Fibroblast of villous mesenchyme (primary cell): ENCODE measurements around the gene TAF11L14. TPM values are rescaled to one million over a fixed set of nuclear protein-coding genes. Genes with fewer than 3 reads are reported as not detected.

Experiments used
- DNase-seq: peaks from one replicate; pipeline ENCODE4 v3.0.0-alpha.2; 2010; ENCODE audit warnings: low read depth
- H3K4me3 ChIP-seq: 2 replicates; pipeline ENCODE4 v1.5.1; 2011; ENCODE audit warnings: low read depth, mild to moderate bottlenecking, low read length
- CTCF ChIP-seq: IDR thresholded peaks from 2 replicates; pipeline ENCODE4 v1.5.1; 2012; ENCODE audit warnings: low read depth, mild to moderate bottlenecking, low read length; ENCODE audit not compliant: insufficient read depth
- small RNA-seq: library from RNA; depleted of rRNA; stranded (forward); fragments of <200 nt; gene quantifications from one replicate; pipeline ENCODE3, GENCODE V24; 2012
- total RNA-seq: library from RNA; depleted of rRNA; stranded (reverse); fragments of >200 nt; gene quantifications from 2 replicates; pipeline ENCODE4 v1.2.3, GENCODE V29; 2012

The TAF11L14 gene
- total RNA-seq, 1 donor = not detected

DNA sequence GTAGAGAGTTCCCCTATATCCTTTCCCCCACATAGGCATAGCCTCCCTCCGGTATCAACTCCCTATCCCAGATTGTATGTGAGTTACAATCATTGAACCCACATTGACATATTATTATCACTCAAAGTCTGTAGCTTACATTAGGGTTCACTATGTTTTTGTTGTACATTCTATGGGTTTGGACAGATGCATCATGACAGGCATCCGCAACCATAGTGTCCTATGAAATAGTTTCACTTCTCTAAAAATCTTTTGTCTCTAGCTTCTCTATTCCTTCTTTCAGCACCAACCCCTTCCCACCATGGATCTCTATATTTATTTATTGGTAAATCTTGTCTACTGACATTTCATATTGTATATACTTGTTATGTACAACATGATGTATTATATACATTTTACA, 31.6 kb downstream of the TAF11L14 start:
- no peak for DNase-seq
- no peak for TF ChIP-seq CTCF
- H3K4me3 ChIP-seq = no peak overlapping the region

DNA sequence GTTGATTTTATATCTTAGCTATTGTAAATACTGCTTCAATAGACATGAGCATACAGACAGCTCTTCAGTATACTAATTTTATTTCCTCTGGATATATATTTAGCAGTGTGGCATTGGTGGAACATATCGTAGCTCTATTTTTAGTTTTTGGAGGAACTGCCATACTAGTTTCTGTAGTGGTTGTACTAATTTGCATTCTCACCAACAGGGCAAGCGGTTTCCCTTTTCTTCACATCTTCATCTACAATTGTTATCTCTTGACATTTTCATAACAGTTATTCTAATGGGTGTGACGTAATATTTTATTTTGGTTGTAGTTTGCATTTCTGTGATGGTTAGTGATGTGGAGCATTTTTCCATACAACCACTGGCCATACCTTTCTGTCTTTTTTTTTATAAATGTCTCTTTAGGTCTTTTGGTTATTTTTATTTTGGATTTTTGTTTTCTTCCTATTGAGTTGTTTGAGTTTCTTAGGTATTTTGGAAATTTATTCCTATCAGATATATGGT, 32.5 kb downstream of the TAF11L14 start:
- TF ChIP-seq CTCF = no peak
- no peak overlapping the region for H3K4me3 ChIP-seq
- no peak for DNase-seq

GRCh38 chr5:17670353-17670752, 36.1 kb downstream of the TAF11L14 start:
- H3K4me3 ChIP-seq = no peak overlapping the region
- TF ChIP-seq CTCF = no peak
- no peak for DNase-seq

GRCh38 chr5:17678751-17679324, 44.6 kb downstream of the TAF11L14 start:
- no peak overlapping the region for H3K4me3 ChIP-seq
- no peak for TF ChIP-seq CTCF
- no peak for DNase-seq

DNA sequence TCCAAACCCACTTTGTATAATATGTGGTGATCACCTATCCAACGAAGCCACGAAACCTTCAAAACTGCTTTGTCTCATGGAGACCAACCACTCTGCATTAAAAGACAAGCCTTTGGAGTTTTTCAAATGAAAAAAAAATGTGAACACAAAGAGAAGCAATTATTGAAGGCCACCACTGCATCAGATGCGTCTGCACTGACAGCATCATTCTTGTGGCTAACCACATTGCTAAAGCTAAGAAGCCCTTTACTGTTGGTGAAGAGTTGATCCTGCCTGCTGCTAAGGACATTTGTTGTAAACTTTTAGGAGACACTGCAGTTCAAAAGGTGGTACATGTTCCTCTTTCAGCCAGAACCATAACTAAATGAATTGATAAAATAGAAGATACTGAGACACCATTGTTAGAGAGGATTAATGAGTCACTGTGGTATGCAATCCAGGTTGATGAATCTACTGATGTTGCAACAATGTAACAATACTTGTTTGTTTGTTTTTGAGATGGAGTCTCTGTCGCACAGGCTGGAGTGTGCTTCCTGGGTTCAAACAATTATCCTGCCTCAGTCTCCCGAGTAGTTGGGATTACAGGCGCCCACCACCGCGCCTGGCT, 45.4 kb downstream of the TAF11L14 start:
- H3K4me3 ChIP-seq = no peak overlapping the region
- no peak for TF ChIP-seq CTCF
- no peak for DNase-seq

GRCh38 chr5:17680737-17681136, 46.5 kb downstream of the TAF11L14 start:
- no peak for DNase-seq
- no peak for TF ChIP-seq CTCF
- no peak overlapping the region for H3K4me3 ChIP-seq

Small RNAs within 50 kb of the gene (small RNA-seq; reads per million reads assigned to genes)
- not detected for gene AC233724.1
- gene AC233724.12 = not detected
- not detected for gene AC233724.2
- not detected for gene AC233724.3
- not detected for gene AC233724.4
- gene AC233724.6 = not detected
- gene AC233724.7 = not detected

Other genes starting within 250 kb of the TAF11L14 start
- not detected in 2 replicates for gene TAF11L2, start 136.2 kb upstream of the TAF11L14 start, total RNA-seq
- not detected in 2 replicates for gene TAF11L3, start 116.1 kb upstream of the TAF11L14 start, total RNA-seq
- not detected in 2 replicates for gene TAF11L4, start 112.7 kb upstream of the TAF11L14 start, total RNA-seq
- gene TAF11L5, start 109.2 kb upstream of the TAF11L14 start, total RNA-seq = not detected in 2 replicates
- gene TAF11L6, start 105.8 kb upstream of the TAF11L14 start, total RNA-seq = not detected in 2 replicates
- gene TAF11L7, start 48.7 kb upstream of the TAF11L14 start, total RNA-seq = not detected in 2 replicates
- gene TAF11L8, start 43.5 kb upstream of the TAF11L14 start, total RNA-seq = not detected in 2 replicates
- not detected in 2 replicates for gene TAF11L9, start 40.1 kb upstream of the TAF11L14 start, total RNA-seq
- gene TAF11L10, start 36.6 kb upstream of the TAF11L14 start, total RNA-seq = not detected in 2 replicates
- not detected in 2 replicates for gene TAF11L11, start 30.3 kb upstream of the TAF11L14 start, total RNA-seq
- not detected in 2 replicates for gene TAF11L12, start 24.1 kb upstream of the TAF11L14 start, total RNA-seq
- gene TAF11L13, start 2.4 kb upstream of the TAF11L14 start, total RNA-seq = not detected in 2 replicates